NOMO-1 (cell line): ENCODE measurements around the gene ZNF385A.

Source experiments
- DNase-seq, 2 experiments: peaks; one replicate each; lab custom pipeline; 2025; ENCODE audit not compliant: unreplicated experiment in 2 of 2; lab: John Stamatoyannopoulos, UW

Gene ZNF385A

DNA sequence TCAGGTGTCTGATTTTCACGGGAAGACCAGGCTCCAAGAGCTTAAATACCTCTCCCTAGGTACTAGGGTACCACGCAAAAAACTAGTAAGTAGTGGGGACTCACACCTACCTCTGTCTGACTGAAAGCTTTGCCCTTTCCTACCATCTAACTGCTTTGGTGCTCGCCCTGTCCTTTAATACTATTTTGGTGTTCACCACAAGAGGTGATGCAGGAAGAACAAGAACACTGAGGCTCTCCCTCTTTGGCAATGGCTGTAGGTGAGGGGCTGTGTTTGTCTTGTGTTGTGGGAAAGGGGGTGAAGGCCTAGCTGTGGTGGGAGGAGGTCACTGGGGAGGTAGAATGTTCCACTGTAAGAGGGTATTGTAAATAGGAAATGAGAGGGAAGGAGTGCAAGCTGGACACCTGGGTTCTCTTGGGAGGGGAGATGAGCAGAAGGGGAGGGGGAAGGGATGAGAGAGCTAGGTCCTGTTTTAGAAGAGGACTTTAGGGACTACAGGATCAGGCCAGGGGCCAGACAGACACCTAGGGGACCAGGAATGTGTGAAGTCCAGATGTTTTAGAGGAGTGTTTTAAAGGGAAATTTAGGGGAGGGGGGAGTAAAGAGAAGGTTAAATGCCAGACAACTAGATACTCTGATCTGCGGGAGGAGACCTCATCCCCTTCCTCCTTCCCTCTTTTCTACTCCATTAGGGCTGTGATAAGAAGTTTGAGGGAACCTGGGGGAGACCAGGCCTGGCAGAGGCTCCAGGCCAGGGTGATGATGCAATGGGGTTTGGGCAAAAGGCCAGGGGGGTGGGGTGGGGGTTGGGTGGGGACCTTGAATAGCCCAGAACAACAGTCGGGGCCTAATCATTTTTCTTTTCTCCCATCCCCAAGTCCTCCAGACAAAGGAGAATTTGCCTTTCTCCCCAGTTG is 32.4 kb upstream of the ZNF385A start:
- no peak for DNase-seq

DNA sequence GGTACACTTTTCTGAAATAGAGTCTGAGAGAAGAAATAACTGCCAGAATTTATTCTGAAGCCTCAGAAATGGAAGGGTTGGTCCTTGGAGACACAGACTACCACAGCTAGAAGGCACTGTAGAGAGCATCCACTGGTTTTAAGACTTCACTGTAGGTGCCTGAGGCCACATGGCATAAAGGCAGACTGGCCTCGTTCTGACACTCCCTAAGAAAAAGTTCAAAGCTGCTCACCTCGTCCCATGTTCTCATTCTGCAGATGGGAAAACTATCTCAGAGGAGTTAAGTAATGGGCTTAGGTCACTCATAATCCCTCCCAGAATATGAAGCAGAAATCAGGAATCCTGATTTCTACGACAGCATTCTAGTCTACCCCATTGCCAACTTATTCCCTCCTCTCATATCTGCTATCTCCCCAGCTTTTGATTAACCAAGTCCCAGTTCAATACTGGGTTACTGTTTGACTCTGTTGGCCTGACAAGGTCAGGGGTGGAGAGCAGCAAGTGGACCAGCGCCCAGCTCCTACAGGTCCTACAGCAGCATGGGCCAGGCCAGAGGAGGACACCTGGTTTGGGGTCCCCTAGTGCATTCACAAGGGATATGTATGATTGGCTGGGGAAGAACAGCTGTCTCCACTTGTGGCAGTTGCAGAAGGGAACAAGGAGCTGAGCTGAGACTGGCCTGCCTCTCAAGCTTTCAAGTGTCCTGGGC is 30.8 kb upstream of the ZNF385A start:
- DNase-seq, result peak in 1 of 2 experiments; percentile 28

DNA sequence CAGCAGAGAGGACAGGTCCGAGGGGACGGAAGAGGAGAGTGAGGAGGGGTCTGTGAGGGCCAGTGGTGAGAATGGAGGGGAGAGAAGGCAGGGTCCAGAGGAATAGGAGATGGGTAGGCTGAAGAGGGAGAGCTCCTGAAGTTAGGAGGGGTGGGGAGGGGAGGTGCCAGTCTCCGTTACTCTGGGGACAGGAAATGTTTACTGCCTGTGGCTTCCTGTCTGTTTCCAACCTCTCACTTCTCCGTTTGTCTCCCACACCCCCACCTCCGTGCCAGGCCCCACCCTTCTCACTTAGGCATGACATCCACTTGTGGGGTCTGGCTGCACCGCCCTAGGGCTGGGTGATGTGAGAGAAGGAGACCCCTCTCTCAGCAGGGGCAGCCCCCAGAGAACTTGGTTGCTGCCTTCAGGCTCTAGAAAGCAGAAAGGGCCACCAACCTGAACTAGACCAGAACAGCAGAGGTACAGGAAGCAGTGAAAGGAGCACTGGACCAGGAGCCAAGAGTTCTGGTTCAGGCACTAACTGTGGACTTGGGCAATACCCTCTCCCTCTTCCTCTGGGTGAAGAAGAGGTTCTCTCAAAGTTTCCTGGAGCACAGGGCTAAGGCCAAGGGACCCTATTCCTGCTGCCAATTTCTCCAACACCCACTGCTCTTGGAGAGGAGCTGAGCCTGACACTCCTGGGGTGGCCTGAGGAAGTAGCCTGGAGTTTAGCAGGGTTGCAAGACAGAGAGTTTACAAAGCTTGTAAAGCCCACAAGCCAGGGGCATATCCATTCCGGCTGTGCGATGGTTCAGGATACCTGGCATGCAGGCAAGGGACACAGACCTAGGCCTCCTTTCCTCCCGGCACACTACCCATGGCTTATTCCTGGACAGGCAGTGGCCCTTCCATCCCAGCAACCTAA is 29.0 kb upstream of the ZNF385A start:
- DNase-seq, result peak; percentile 78 to 79

DNA sequence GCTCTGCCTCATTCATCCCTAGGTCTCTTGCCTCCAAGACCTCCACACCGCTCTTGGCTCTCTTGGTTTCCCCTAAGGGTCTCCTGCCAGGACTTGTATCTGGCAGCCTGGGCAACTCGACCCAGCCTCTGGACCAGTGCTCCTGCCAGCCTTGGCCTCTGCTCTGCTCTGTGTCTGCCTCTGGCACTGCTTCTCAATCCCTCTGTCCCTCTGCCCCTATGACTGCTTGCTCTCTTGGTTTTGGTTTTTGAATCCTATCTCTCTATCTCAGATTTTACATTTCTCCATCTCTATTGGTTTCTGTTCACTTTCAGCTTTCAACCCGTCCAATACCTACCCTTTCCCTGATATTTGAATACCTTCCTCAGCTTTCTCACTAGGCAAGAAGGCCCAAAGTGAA is 28.3 kb upstream of the ZNF385A start:
- DNase-seq, result no peak

DNA sequence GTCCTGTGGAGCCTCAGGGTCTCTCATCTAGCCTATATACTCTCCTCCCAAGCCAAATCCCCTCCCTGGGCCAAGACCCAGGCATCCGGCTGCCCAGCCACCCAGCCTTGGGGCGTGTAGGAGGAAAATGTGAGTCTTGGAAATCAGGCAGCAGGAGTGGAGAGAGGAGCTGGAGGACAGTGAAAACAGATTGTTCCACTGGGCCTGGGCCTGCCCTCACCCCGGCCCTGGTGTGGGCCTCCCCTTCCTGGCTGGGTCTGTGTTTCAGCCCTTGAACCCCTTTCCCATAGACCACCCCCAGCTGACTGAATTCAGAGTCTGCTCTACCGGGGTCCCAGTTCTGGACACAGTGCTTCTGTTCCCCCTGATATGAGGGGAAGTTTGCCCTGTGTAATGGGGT is 27.8 kb upstream of the ZNF385A start:
- DNase-seq, result no peak

DNA sequence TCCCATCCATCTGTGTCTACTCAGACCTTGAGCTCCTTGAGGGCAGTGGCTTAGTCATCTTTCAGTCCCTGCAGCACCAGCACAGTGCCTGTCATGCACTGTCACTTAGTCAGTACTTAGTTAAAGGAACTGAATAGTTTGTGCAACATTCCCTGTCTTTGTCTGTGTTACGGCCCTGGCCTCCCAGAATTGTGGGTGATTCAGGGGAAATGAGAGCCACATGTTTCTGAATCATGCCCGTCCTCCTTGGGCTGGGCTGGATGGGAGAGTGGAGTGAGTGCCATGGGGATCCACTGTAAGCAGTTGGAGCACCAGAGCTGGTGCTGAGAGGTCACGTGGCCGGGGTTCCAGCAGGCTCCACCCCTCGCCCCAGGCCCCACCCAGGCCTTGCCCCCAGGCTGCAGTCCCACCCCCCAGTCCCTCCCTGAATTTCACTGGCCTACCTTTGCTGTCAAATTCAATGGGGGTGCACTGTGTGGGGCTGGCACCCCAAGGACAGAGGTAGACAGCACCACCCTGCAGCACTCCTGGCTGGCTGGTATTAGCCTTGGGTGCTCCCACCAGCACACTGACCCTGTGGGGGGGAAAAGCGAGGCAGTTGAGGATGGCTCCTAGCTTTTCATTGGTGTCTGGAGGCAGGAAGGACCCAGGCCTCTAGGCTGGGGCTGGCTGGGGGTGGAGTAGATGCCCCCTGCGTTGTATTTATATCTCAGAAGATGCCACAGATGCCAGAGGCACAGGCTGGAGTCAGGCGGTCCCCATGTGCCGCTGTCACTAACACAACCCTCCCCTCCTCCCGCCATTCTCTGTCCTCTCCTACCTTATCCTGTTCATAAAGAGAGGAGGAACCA is 27.1 kb upstream of the ZNF385A start:
- peak; percentile 56 to 74 for DNase-seq

DNA sequence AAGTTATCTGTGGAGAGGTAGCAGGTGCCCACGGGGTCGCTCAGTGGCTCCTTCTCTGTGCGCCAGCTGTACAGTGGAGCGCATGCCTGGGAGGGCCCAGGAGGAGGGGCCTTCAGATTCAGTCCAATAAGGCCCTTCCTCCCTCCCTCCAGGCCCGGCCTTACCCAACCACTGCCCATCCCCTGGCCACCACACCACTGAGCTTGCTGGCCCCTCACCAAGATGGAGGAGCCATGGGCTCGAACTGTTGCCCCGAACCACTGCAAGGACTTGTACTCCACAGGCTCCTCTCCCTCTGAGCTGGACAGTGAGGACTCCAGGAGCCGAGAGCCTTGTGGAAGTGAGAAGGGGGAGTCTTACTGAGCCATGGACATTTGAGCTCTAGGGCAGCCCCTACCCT is 24.7 kb upstream of the ZNF385A start:
- DNase-seq, result no peak

DNA sequence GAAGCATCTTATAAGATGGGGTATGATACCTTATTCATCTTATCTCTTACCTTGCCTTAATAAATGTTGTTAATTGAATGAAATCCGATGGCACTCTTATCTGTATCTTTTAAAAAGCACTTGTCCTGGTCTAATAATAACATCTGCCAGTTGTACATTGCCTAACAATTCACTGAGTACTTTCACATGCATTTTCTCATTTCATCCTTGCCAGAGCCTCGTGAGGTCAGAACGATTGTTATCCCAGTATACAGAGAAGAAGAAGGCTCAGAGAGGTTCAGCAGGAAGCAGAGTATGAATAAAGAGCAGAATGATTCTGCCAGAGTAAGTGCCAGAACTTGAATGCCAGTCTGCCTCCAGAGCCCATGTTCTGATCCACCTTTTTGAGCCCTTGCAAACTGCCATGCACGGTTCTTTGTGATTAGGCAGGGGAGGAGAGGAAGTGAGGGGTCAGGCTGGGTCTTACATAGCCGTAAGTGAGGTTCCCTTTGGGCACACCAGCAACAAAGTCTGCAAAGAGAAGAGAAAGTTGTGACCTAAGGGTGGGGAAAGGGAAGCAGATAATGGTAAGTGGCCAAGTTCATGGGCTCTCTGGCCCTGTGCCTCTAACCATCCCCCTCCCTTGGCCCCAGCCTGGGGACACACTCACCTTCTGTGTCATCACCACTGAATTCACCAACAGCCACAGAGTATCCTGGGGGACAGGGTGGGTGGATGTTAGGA is 22.8 kb upstream of the ZNF385A start:
- peak; percentile 66 to 80 for DNase-seq

DNA sequence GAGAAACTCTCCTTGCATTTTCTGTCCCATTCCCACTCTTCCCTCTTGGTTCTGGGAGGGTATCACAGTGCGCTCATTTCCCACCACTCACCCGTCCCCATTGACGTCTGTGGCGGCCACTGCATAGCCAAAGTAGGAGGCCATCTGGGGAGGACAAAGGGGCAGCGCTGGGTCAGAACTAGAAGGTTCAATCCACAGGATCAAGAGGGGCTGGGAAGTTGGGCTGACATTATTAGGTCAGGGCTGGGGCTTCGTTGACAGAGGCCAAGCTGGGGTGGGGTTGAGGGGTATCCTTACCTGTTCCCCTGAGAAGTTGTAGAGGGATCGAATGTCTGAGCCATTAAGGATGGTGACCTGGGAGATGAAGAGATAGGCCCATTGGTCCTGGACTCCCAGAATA is 21.0 kb upstream of the ZNF385A start:
- DNase-seq, result no peak

DNA sequence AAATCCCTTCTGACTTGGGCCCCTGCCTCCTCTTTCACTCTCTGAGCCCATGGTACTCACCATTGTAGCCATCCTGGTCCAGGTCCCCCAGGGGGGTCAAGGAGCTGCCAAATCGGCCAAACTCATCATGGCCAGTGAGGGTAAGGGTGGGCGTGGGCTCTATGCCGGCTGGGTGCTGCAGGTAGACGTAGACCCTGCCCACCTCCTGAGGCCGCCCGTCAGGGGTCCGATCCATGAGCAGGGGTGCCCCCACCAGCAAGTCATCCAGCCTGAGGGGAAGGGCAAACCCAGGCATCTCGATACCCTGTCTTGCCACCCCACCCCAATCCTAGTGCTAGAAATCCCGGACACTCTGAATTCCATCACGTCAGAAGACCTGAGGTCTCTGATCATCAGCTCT is 20.6 kb upstream of the ZNF385A start:
- DNase-seq, result no peak

DNA sequence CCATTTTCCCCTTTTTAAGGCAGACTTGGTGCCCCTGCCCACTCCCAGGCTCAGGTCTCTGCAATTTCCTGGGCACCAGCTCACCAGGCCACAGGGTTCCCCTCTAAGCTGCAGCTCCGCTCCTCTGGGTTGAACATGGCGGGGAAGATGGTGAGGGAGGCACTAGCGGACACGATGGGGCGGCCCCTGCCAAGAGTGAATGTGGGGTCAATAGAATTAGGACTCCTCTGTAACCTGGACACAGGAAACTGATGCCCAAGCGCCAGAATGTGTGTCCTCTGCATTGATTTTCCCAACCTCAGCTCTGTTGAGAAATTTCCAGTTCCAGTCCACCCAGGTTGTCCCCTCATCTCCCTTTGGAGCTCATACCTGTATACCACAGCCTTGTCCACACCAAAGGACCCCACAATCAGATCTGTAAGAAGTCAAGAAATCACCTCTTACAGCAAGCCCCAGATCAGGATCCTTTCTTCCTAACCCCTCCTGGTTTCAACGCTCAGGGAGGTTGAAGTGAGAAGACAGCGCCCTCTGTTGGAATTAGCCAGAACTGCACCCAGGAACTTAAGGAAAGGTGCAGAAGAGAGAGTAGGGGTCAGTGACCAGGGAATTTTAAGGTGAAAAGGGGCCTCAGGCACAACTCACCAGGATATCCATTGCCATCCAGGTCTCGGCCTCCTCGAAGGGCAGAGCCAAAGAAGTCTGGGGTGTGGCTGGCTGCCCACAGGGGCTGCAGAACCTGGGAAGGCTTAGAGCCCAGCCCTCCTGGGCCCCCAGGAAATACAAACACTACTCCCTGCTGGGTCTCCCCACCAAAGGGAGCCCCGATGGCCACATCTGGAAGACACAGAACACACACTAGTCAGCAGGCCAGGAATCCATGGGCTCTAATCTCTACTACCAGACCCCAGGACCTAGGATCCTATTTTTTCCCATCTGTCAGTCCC is 19.8 kb upstream of the ZNF385A start:
- DNase-seq, result peak in 1 of 2 experiments; percentile 22

DNA sequence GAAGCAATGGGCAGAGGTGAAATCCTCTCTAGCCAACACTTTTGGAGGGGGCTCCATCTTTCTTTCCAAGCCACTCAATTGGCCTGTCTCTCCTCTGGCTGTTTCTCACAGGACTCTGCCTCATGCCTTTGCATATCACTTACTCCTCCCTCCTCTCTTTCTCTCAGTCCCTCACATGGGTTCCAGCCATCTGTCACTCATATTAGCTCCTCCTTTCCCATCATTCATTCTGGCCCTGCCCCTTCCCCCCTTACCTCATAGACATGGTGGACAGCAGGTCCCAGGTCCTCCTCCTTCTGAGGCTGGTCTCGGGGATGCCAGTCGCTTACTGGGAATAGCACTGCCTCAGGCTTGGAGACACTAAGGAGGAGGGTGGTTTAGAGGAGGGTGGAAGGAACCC is 16.6 kb upstream of the ZNF385A start:
- no peak for DNase-seq

DNA sequence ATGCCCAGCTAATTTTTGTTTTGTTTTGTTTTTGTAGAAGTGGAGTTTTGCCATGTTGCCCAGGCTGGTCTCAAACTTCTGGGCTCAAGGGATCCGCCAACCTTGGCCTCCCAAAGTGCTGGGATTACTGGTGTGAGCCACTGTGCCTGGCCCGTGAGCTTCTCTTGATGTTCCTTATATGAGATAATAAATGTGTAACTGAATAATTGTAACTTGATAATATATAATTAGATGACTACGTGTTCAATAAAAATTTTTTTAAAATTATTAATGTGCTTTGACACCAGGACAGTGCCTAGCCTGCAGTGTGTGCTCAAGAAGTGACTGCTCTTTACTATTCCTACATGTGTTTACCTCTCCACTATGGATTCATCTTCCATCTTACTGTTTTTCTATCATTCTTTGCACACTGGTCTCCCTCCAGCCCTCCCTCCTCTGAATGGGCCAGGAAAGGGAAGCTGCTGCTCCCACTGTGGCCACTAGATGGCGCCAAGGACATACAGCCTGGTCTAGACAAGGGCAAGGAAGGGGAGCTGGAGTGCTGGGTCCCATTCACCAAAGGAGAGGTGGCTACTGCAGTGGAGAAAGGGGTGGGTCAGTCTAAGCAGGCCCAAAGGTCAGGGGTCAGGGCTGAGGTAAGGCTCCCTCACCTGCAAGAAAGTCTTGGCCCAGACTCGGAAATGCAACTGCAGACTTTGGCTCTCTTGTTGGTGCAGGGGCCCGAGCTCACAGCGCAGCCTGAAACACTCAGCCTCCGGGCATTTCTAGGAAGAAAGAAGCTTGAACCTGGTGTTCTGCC is 14.7 kb upstream of the ZNF385A start:
- peak; percentile 58 to 74 for DNase-seq

DNA sequence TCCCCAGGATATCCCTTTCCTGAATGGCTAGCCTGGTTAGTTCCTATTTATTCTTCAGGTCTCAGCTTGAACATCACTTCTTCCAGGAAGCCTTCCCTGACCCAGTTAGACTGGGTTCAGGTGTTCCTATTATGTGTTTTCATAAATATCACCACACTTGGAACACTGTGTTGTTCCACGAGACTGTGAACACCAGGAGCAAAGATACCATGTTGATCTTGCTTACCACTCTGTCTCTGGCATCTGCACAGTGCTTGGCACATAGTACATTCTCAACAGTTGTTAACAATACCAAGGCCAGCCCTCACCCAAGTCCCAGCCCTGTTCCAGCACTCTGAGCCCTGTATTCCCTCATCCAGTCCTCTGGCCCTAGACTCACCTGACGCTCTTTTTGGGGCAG is 13.7 kb upstream of the ZNF385A start:
- DNase-seq, result no peak

DNA sequence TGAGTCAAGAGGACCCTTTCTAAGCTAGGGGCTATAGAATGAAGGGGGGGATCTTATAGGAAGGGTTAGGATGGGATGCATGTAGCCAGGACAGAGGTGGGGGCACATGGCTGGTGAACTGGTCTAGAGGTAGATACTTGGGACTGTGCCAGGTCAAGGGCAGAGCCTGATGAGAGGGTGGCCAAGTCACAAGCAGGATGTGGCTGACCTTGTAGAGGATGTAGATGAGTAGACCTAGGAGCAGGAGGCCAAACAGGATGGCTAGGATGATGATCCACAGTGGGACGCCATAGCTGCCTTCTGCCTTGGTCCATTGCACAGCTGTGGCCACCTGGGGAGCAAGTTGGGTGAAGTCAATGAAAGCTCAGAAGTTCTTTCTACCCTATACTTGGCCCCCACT is 12.6 kb upstream of the ZNF385A start:
- no peak for DNase-seq

DNA sequence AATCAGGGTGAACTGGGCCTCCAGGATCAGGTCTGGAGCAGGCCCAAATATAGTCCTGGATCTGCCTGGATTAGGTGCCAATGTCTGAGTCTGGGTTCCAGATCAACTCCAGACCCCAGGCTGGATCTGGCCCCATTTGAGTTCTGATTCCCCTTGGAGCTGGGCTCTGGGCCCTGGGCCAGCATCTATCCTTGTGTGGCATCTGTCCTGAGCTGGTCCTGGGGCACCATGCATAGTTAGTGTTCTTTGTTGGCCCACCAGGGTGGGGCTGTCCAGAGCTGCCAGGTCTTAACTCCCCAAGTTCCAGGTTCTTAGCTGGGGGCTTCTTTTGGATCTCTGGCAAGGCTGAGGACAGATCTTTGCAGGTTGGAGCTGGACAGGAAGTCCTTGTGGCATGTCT is 11.0 kb upstream of the ZNF385A start:
- no peak for DNase-seq

DNA sequence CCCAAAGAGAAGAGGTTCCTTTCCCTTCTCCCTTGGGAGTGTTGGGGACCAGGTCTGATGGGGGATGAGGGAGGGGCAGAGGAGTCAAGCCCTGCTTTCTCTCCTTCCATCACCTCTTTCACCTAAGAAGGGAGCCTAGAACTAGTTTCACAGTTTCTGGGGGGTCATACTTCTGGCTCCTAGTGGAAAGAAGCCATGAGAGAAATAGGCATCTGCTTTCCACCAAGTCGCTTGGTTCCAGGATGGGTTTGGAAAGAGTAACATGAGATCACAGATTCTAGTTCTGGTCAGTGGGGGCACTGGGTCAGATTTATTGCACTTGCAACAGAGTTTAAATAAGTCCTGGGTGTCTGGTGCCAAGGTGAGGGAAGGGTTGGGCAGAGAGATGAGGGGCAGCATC is 10.5 kb upstream of the ZNF385A start:
- no peak for DNase-seq

DNA sequence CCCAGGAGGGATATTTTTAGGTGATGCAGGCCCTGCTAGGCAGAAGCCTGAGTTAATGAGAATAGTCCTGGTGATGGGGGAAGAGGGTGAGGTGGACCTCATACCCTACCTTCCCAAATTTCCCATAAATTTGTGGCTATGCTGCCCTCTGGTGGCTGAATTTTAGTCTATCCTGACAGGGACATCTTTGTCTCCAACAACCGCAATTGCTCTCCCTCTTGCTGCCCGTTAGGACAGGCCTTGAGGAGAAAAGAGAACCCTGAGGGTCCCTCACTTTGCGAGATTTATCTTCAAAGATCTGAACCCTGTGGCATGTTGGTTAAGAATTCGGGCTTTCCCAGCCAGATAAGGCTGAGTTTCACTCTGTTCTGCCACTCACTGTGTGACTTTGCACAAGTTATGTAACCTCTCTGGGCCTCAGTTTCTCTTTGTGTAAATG is 9.8 kb upstream of the ZNF385A start:
- peak; percentile 16 to 39 for DNase-seq
